ENCODE data around the gene ZNF532. TPM values are rescaled to one million over a fixed set of nuclear protein-coding genes. Genes with fewer than 3 reads are reported as not detected.

ZNF532 gene
- total RNA-seq, 2 donors from 2014 or later: 2.1 to 7.0 TPM

GRCh38 chr18:58941426-58942099, 76.9 kb downstream of the ZNF532 start:
- ATAC-seq (no peak), DNase-seq (ENCODE audit: low spot score in 2 of 2) (no peak)
- Mint-ChIP-seq H3K36me3 (peaks cover 0 to 9% of the 10 kb centered on the region in 2 donors), H3K9me3 (no peaks in the 10 kb centered on the region), H3K27ac (no peak overlapping the region)

GRCh38 chr18:58943896-58944295, 79.2 kb downstream of the ZNF532 start:
- DNase-seq (ENCODE audit: low spot score in 2 of 2): no peak
- no peaks in the 10 kb centered on the region for H3K9me3 Mint-ChIP-seq
- no peak for ATAC-seq
- no peak overlapping the region for H3K27ac Mint-ChIP-seq
- peaks cover 0 to 9% of the 10 kb centered on the region in 2 donors for H3K36me3 Mint-ChIP-seq

GRCh38 chr18:58947136-58947732, 82.6 kb downstream of the ZNF532 start:
- H3K27ac Mint-ChIP-seq: no peak overlapping the region
- H3K9me3 Mint-ChIP-seq: no peaks in the 10 kb centered on the region
- no peaks in the 10 kb centered on the region for H3K36me3 Mint-ChIP-seq
- DNase-seq (ENCODE audit: low spot score in 2 of 2): no peak
- ATAC-seq: peak in 1 of 2 donors; percentile 73

DNA sequence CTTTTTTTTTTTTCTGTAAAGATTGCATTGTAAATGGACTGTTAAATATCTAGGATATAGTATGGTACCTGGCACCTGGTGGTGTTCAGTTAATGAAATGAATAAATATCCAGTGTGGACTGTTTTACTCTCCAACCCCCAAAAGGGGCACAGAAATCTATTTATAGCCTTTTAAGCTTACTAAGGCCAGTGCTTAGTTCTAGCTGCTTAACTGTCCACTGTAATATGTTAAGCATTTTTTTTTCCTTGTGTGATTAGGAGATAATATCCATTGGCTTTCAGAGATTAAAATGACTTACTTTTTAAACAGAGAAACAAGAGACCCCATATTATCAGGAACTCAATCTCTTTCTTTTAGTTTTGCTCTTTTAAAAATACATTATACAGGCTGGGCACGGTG, 84.4 kb downstream of the ZNF532 start:
- no peaks in the 10 kb centered on the region for H3K9me3 Mint-ChIP-seq
- no peak overlapping the region for H3K27ac Mint-ChIP-seq
- H3K36me3 Mint-ChIP-seq: no peaks in the 10 kb centered on the region
- DNase-seq (ENCODE audit: low spot score in 2 of 2) (no peak), ATAC-seq (no peak)

GRCh38 chr18:58951986-58952702, 87.5 kb downstream of the ZNF532 start:
- H3K27ac Mint-ChIP-seq: no peak overlapping the region
- H3K9me3 Mint-ChIP-seq: no peaks in the 10 kb centered on the region
- no peaks in the 10 kb centered on the region for H3K36me3 Mint-ChIP-seq
- DNase-seq (ENCODE audit: low spot score in 2 of 2) (no peak), ATAC-seq (no peak)

DNA sequence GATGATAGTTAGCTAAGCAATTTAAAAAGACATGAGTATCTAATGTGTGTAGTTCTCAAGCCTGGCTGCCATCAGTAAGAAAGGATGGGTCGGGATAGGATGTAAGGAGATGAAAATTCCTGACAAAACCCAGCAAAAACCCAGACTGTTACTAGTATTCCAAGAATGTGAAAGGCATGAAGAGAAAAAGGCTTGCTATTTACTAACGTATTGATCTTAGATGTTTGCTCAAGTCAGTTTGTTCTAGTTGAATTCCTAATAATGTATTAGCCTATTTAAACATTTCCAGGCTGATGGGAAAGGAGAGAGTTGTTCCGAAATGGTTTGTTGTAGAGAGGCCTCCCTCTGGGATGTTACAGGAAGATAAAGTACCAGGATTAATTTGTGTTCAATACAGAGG, 88.2 kb downstream of the ZNF532 start:
- ATAC-seq (no peak), DNase-seq (ENCODE audit: low spot score in 2 of 2) (no peak)
- Mint-ChIP-seq H3K36me3 (no peaks in the 10 kb centered on the region), H3K27ac (no peak overlapping the region), H3K9me3 (no peaks in the 10 kb centered on the region)

DNA sequence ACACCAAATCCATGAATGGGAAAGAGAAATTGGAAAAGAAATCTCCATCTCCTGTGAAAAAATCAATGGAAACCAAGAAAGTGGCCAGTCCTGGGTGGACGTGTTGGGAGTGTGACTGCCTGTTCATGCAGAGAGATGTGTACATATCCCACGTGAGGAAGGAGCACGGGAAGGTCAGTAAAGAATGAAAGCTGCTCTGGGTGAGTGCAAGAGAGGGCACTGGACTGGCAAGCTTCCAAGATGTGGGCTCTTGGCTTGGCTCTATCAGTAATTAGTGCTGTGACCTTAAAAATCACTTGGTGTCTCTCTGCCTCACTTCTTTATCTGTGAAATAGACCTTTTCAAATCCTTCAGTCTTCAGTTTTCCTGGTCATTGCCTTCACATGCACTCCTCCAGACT, 89.0 kb downstream of the ZNF532 start:
- H3K9me3 Mint-ChIP-seq: no peaks in the 10 kb centered on the region
- no peak overlapping the region for H3K27ac Mint-ChIP-seq
- H3K36me3 Mint-ChIP-seq: no peaks in the 10 kb centered on the region
- ATAC-seq (no peak), DNase-seq (ENCODE audit: low spot score in 2 of 2) (no peak)

DNA sequence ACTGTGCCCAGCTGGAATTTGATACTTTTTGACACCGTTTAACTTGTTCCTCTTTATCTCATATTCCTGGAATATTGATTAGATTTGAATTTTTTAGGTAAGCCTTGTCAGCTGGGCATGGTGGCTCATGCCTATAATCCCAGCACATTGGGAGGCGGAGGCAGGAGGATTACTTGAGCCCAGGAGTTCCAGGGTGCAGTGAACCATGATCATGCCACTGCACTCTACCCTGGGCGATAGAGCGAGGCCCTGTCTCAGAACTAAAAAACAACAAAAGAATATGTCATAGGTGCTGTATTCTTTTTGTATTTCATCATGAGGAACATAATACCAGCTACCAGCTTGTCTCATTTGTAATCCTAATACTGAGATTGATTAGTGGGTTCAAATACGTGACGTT, 90.3 kb downstream of the ZNF532 start:
- ATAC-seq (no peak), DNase-seq (ENCODE audit: low spot score in 2 of 2) (no peak)
- H3K9me3 Mint-ChIP-seq: no peaks in the 10 kb centered on the region
- H3K27ac Mint-ChIP-seq: no peak overlapping the region
- H3K36me3 Mint-ChIP-seq: no peaks in the 10 kb centered on the region

DNA sequence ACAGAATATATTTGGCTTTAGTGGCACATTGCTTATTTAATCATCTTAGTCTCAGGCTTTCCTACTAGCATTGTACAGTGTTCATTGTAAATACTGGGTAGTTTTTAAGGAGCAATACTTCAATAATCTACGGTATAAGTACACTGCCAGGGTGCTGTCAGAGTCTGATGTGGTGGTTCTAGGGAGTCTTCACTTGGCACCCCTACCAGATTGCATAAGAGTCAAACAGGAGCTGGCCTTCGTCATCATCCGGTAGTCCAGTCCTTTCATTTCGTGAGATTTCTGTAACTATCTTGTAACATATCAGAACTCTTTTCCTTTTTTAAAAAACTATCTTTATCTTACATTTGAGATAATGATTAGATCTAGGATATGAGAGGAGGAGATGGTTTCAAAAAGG, 91.1 kb downstream of the ZNF532 start:
- H3K9me3 Mint-ChIP-seq: no peaks in the 10 kb centered on the region

GRCh38 chr18:58958628-58959027, 94.0 kb downstream of the ZNF532 start:
- no peak for ATAC-seq
- H3K9me3 Mint-ChIP-seq: no peaks in the 10 kb centered on the region
- no peaks in the 10 kb centered on the region for H3K36me3 Mint-ChIP-seq
- no peak for DNase-seq (ENCODE audit: low spot score in 2 of 2)
- no peak overlapping the region for H3K27ac Mint-ChIP-seq

More for the DNA sequence above, 91.1 kb downstream of the ZNF532 start:
- DNase-seq (ENCODE audit: low spot score in 2 of 2) (no peak), ATAC-seq (no peak)
- H3K36me3 Mint-ChIP-seq: no peaks in the 10 kb centered on the region
- H3K27ac Mint-ChIP-seq: no peak overlapping the region

GRCh38 chr18:58960508-58960907, 95.8 kb downstream of the ZNF532 start:
- no peak for DNase-seq (ENCODE audit: low spot score in 2 of 2)
- ATAC-seq: no peak
- Mint-ChIP-seq H3K9me3 (no peaks in the 10 kb centered on the region), H3K27ac (peak overlapping the region in 1 of 2 donors; percentile 22), H3K36me3 (no peaks in the 10 kb centered on the region)

DNA sequence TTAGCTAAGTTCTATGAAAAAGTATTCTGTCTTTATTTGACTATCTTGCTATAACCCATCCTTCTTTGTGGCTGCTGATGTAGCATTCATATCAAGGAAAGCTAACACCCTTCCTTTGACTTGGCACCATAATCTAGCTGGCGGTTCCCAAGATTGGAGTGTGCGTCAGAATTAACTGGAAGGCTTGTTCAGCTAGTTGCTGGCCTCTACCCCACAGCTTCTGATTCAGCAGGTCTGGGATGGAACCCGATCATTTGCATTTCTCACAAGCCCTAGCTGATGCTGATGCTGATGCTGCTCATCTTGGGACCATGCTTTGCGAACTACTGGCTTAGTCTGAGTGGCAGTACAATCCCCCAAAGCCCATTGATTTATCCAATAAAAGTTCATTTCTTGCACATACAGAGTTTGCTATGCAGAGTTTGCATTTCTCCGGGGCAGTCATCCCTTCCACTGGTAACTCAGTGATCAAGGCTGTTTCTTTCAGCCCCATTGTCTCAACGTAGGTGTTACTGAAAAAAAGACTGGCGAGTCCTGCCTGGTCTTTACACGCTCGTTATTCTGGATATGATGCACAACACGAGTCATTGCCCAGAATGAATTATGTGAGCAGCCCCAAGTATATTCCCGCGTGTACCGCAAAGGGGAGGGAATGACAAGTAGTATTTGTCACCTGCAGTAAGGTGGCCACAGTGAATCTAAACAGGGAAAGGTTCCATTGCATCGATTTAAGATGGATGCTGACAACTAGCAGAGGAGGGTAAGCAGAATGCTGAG, 96.5 kb downstream of the ZNF532 start:
- Mint-ChIP-seq H3K36me3 (no peaks in the 10 kb centered on the region), H3K9me3 (no peaks in the 10 kb centered on the region), H3K27ac (no peak overlapping the region)
- DNase-seq (ENCODE audit: low spot score in 2 of 2) (no peak), ATAC-seq (peak in 1 of 2 donors; percentile 87)

GRCh38 chr18:58962336-58962735, 97.7 kb downstream of the ZNF532 start:
- no peaks in the 10 kb centered on the region for H3K36me3 Mint-ChIP-seq
- no peaks in the 10 kb centered on the region for H3K9me3 Mint-ChIP-seq
- H3K27ac Mint-ChIP-seq: no peak overlapping the region
- DNase-seq (ENCODE audit: low spot score in 2 of 2): no peak
- no peak for ATAC-seq

- no peak overlapping the region for H3K27ac Mint-ChIP-seq
- no peaks in the 10 kb centered on the region for H3K36me3 Mint-ChIP-seq
- DNase-seq (ENCODE audit: low spot score in 2 of 2) (no peak), ATAC-seq (no peak)
- no peaks in the 10 kb centered on the region for H3K9me3 Mint-ChIP-seq
Observed at GRCh38 chr18:58965291-58966004, 100.8 kb downstream of the ZNF532 start.

DNA sequence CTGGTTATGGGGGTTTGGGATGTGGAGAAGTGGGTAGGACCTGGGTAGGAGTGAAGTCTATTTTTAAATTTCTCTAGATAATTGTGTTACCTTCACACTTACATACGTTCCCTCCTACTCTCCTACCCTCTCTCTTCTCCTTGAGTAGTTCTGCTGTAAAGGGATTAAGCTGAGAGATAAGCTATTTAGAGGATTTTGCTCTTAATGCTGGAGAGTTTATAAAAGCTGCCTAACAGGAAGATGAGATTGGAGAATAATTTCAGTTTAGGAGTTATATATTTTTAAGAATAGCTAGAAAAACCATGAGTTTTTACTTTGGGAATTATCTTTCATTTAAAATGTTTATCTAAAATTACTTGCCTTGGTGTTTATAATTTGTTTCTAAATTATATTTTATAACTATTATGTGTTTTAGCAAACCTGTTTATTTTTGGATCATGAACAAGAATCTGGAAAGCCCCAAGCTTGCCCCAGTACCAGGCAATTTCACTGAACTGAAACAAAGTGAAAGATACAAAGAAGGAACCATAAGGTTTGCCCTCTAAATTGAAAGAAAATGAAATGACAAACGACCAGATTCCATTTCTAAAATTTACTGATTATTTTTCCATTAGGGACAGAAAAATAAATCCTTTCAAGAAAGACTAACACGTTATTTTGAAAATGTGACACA, 101.5 kb downstream of the ZNF532 start:
- no peak for DNase-seq (ENCODE audit: low spot score in 2 of 2)
- Mint-ChIP-seq H3K36me3 (no peaks in the 10 kb centered on the region), H3K27ac (no peak overlapping the region), H3K9me3 (no peaks in the 10 kb centered on the region)
- no peak for ATAC-seq

- ATAC-seq (no peak), DNase-seq (ENCODE audit: low spot score in 2 of 2) (no peak)
- Mint-ChIP-seq H3K9me3 (no peaks in the 10 kb centered on the region), H3K27ac (no peak overlapping the region), H3K36me3 (no peaks in the 10 kb centered on the region)
Observed at GRCh38 chr18:58966704-58967103, 102.0 kb downstream of the ZNF532 start.

All from activated naive CD4-positive, alpha-beta T cell treated with anti-CD3 and anti-CD28 coated beads, Interleukin-2, amount 50 U/mL, for 72 hours (primary cell).